DND-41 (cell line): Measurements from ENCODE around the gene CYB561D2.

ENCODE experiments used
- ATAC-seq: fragments of 200-7000 bp; cut with Tn5 transposase; 3 replicates; pipeline ENCODE4 v1.9.1; 2021; ENCODE audit warnings: low read depth; ENCODE audit not compliant: insufficient read depth
- DNase-seq: peaks from one replicate; pipeline ENCODE4 v3.0.0-alpha.2; 2020
- H2AFZ ChIP-seq: 2 replicates; pipeline ENCODE4 v1.6.0; 2012; ENCODE audit warnings: low read depth, low read length
- H3K27ac ChIP-seq: 2 replicates; pipeline ENCODE4 v1.5.1; 2012; ENCODE audit warnings: low read length, inconsistent platforms
- H3K27me3 ChIP-seq: fragments of 200-600 bp; sonication (generic); 2 replicates; pipeline ENCODE4 v1.6.0; 2012; ENCODE audit warnings: low read length, mild to moderate bottlenecking, inconsistent platforms; ENCODE audit not compliant: insufficient read depth, poor library complexity
- H3K36me3 ChIP-seq: 2 replicates; pipeline ENCODE4 v1.5.1; 2012; ENCODE audit warnings: low read length, inconsistent platforms; ENCODE audit not compliant: insufficient read depth
- H3K4me1 ChIP-seq: 2 replicates; pipeline ENCODE4 v1.5.1; 2012; ENCODE audit warnings: mild to moderate bottlenecking, low read length; ENCODE audit not compliant: insufficient read depth
- H3K4me2 ChIP-seq: 2 replicates; pipeline ENCODE4 v1.6.0; 2012; ENCODE audit warnings: mild to moderate bottlenecking, moderate library complexity, low read length, inconsistent platforms; ENCODE audit not compliant: insufficient read depth
- H3K4me3 ChIP-seq, 2 experiments: fragments of 200-600 bp in 1 of 2; shearing (Covaris generic) in 1 of 2; 2 replicates each; pipeline ENCODE4 v1.5.1; 2012 to 2016; ENCODE audit warnings: inconsistent platforms in 2 of 2, low read length in 2 of 2, mild to moderate bottlenecking in 2 of 2, low read depth in 1 of 2, moderate library complexity in 1 of 2
- H3K79me2 ChIP-seq: 2 replicates; pipeline ENCODE4 v1.6.0; 2012; ENCODE audit warnings: low read length, inconsistent platforms; ENCODE audit not compliant: insufficient read depth
- H3K9ac ChIP-seq: 2 replicates; pipeline ENCODE4 v1.6.0; 2012; ENCODE audit warnings: low read depth, mild to moderate bottlenecking, inconsistent platforms, low read length, moderate library complexity
- H3K9me3 ChIP-seq: 2 replicates; pipeline ENCODE4 v1.5.1; 2012; ENCODE audit warnings: low read length, moderate library complexity, mild to moderate bottlenecking, inconsistent platforms; ENCODE audit not compliant: insufficient read depth, severe bottlenecking
- H4K20me1 ChIP-seq: 2 replicates; pipeline ENCODE4 v1.6.0; 2012; ENCODE audit warnings: low read length; ENCODE audit not compliant: insufficient read depth
- EZH2 ChIP-seq: IDR thresholded peaks from 3 replicates; pipeline ENCODE4 v1.6.1; 2012; ENCODE audit warnings: borderline replicate concordance, low read depth, mild to moderate bottlenecking, moderate library complexity, low read length, inconsistent platforms; ENCODE audit not compliant: severe bottlenecking
- TF ChIP-seq, protein P1 (sequence below): IDR thresholded peaks from 2 replicates; pipeline ENCODE4 v1.5.1; 2012; ENCODE audit warnings: borderline replicate concordance, low read length, moderate library complexity, mild to moderate bottlenecking; ENCODE audit not compliant: poor library complexity, severe bottlenecking; ENCODE audit errors: extremely low read depth

The CYB561D2 gene

DNA sequence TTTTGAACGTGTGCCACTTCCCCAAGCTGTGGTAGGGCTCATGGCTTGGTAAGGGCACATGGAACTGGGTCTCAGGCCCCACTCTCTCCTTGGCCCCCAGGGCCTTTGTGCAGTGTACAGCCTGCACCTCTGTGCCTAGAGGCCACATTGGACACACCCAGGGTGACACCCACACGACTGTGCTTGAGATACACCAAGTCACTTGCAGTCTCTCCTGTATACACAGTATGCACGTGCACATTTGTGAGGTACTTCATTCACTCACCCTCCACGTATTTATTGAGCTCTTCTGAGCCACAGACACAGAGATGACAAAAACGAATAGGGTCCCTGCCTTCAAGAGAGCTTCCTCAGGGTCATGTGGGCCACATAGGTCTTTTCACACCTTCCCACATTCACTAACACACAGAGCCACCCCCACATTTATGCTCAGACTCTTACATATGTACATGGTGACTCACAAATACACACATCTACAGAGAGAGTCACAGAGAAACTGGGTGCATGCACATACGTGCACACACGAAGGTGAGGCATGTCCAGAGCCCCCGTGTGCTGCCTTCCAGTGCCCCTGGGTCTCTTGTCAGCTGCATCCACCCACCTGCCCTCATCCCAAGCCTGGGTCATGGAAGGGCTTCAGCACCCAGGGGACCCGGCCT is 18.5 kb downstream of the CYB561D2 start:
- Histone ChIP-seq H3K4me3 (no peak overlapping the region), H3K27ac (no peak overlapping the region), H3K9ac (no peak overlapping the region), H3K4me2 (no peak overlapping the region), H3K9me3 (no peaks in the 10 kb centered on the region), H4K20me1 (peaks cover 4% of the 10 kb centered on the region; the same call in 1 of the 2 replicates), H3K79me2 (no peaks in the 10 kb centered on the region), H3K27me3 (no peaks in the 10 kb centered on the region), H3K36me3 (no peaks in the 10 kb centered on the region), H3K4me1 (peaks cover 9% of the 10 kb centered on the region), H2AFZ (no peak overlapping the region)
- TF ChIP-seq, protein P1, sequence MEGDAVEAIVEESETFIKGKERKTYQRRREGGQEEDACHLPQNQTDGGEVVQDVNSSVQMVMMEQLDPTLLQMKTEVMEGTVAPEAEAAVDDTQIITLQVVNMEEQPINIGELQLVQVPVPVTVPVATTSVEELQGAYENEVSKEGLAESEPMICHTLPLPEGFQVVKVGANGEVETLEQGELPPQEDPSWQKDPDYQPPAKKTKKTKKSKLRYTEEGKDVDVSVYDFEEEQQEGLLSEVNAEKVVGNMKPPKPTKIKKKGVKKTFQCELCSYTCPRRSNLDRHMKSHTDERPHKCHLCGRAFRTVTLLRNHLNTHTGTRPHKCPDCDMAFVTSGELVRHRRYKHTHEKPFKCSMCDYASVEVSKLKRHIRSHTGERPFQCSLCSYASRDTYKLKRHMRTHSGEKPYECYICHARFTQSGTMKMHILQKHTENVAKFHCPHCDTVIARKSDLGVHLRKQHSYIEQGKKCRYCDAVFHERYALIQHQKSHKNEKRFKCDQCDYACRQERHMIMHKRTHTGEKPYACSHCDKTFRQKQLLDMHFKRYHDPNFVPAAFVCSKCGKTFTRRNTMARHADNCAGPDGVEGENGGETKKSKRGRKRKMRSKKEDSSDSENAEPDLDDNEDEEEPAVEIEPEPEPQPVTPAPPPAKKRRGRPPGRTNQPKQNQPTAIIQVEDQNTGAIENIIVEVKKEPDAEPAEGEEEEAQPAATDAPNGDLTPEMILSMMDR, result no peak
- no peak for TF ChIP-seq EZH2
- ATAC-seq, result no peak
- no peak for DNase-seq

DNA sequence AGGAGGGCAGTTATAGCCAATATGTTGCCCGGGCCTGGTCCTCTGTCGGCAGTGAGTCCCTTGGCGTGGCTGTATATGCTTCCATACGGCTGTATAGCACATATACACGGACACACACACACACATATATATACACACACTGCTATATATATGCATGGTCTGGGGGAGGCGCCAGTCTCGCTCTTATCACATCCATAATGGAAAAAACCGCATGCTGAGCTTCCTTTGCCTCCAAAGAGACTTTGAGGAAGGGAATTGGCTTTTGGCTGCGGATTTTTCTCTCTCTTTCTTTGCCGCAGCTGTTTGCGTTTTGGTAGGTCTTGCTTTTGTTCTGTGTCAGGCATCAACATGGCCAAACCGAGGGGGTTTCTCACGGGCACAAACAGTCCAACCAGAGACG is 19.9 kb downstream of the CYB561D2 start:
- Histone ChIP-seq H3K4me3 (no peak overlapping the region), H3K36me3 (no peaks in the 10 kb centered on the region), H4K20me1 (peaks cover 4% of the 10 kb centered on the region; the same call in 1 of the 2 replicates), H3K4me2 (no peak overlapping the region), H3K79me2 (no peaks in the 10 kb centered on the region), H3K9me3 (no peaks in the 10 kb centered on the region), H3K4me1 (peaks cover 4% of the 10 kb centered on the region; the same call in 1 of the 2 replicates), H3K9ac (no peak overlapping the region), H2AFZ (no peak overlapping the region), H3K27me3 (no peaks in the 10 kb centered on the region), H3K27ac (no peak overlapping the region)
- TF ChIP-seq, protein P1, result peak; percentile 36
- no peak for TF ChIP-seq EZH2
- no peak for DNase-seq
- ATAC-seq, result no peak

DNA sequence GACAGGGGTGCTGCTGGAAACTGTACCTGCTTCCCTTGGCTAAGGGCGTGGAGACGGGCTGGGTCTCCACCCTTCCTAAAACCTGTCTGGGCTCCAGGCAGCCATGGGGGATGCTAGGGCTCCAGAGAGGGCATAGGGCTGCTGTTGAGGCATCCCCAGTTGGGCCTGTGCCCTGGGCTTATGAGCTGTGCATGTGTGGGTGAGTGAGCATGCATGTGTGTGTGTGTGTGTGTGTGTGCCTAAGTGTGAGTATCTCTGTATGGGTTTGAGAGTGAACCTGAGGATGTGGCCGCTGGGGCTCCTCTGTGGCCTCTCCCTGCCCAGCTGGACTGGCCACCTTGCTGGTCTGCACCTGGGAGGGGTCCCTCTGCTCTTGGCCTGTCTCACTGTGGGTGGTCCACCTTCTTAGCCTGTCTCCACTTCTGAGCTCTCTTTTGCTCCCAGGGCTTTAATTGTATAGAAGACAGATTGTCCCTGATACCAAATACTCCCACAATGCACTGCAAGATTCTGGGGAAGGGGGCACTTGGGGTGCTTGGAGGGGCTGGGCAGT is 20.5 kb downstream of the CYB561D2 start:
- Histone ChIP-seq H4K20me1 (peaks cover 4% of the 10 kb centered on the region; the same call in 1 of the 2 replicates), H3K79me2 (no peaks in the 10 kb centered on the region), H3K4me3 (no peak overlapping the region), H3K4me2 (no peak overlapping the region), H3K9ac (no peak overlapping the region), H2AFZ (no peak overlapping the region), H3K4me1 (0 out of 2 replicates have a peak, but pooled peaks cover 2% of the 10 kb centered on the region), H3K36me3 (no peaks in the 10 kb centered on the region), H3K9me3 (no peaks in the 10 kb centered on the region), H3K27me3 (no peaks in the 10 kb centered on the region), H3K27ac (no peak overlapping the region)
- DNase-seq, result no peak
- TF ChIP-seq EZH2, result no peak
- TF ChIP-seq, protein P1, result no peak
- ATAC-seq, result no peak
